ENCODE measurements around the gene IGFL1. TPM values are rescaled to one million over a fixed set of nuclear protein-coding genes. Genes with fewer than 3 reads are reported as not detected.
"Not testable (repeated sequence)": the region's sequence is repeated elsewhere in the genome, so short reads cannot be mapped to it uniquely, and the experiment has no call there.

The IGFL1 gene
- total RNA-seq, 2 experiments from 2014 or later, result not detected

DNA sequence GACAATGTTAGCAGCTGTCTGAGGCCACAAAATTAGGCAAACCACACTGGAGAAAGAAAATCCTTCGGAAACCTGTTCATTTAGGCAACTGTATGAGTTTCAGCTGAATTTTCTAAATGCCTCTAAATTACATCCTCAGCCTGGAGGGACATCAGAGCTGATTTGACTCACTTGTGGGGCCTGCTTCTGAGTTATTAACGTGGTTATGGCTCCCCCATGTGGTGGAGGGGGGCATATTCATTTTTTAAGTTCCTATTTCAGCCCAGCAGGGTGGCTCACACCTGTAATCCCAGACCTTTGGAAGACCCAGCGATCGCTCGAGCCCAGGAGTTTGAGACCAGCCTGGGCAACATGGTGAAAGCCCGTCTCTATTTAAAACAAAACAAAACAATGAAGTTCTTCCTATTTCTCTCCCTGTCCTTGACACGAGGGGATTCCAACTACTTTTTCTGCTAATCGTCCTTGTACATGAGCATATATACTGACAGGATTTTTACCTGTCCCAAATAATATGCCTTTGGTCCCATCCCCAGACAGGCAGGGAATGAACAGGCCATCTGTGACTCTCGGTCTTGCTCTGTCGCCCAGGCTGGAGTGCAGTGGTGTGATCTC is 35.8 kb downstream of the IGFL1 start:
- H3K27ac Mint-ChIP-seq, result no peak overlapping the region
- H3K9me3 Mint-ChIP-seq, result no peaks in the 10 kb centered on the region
- H3K36me3 Mint-ChIP-seq (ENCODE audit: low read depth), result no peaks in the 10 kb centered on the region
- H3K27me3 Mint-ChIP-seq (ENCODE audit: low read depth), result peaks cover 27% of the 10 kb centered on the region
- peak; percentile 86 for DNase-seq
- H3K4me1 Mint-ChIP-seq (ENCODE audit: low read depth), result peaks cover 14% of the 10 kb centered on the region
- CTCF ChIA-PET, result interaction anchor here (0.5 to 3.8 kb wide), 19 partner anchors 11 to 1248 kb away, joined by 3 to 43 read pairs (median 5); no protein-coding TSS in a partner anchor
- intact Hi-C loops (cut with micrococcal nuclease), result loop anchor here (1.0 to 10.0 kb wide), 4 partner anchors 76 to 451 kb away; partner anchors contain the start of gene RSPH6A
- no peak overlapping the region for H3K4me3 Mint-ChIP-seq

DNA sequence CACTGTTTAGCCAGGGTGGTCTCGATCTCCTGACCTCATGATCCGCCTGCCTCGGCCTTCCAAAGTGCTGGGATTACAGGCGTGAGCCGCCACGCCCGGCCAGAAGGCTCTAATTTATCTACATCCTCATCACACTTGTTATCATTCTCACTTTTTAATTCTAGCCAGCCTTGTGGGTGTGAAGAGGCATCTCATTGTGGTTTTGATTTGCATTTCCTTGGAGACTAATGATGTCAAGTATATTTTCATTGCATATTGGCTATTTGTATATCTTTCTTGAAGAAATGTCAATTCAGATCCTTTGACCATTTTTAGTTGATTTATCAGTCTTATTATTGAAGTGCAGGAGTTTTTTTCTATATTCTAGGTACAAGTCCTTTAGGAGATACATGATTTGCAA is 39.6 kb downstream of the IGFL1 start:
- Mint-ChIP-seq H3K36me3 (ENCODE audit: low read depth) (no peaks in the 10 kb centered on the region), H3K9me3 (no peaks in the 10 kb centered on the region), H3K4me1 (ENCODE audit: low read depth) (peaks cover 8% of the 10 kb centered on the region), H3K27me3 (ENCODE audit: low read depth) (peaks cover 36% of the 10 kb centered on the region), H3K27ac (no peak overlapping the region), H3K4me3 (no peak overlapping the region)
- intact Hi-C loops (cut with micrococcal nuclease), result loop anchor here (10.0 kb wide), 1 partner anchor 454 kb away; the partner anchor contains the start of gene RSPH6A
- CTCF ChIA-PET, result interaction anchor here (0.7 to 3.0 kb wide), 4 partner anchors 11 to 191 kb away, joined by 5 to 13 read pairs (median 9); no protein-coding TSS in a partner anchor
- no peak for DNase-seq

DNA sequence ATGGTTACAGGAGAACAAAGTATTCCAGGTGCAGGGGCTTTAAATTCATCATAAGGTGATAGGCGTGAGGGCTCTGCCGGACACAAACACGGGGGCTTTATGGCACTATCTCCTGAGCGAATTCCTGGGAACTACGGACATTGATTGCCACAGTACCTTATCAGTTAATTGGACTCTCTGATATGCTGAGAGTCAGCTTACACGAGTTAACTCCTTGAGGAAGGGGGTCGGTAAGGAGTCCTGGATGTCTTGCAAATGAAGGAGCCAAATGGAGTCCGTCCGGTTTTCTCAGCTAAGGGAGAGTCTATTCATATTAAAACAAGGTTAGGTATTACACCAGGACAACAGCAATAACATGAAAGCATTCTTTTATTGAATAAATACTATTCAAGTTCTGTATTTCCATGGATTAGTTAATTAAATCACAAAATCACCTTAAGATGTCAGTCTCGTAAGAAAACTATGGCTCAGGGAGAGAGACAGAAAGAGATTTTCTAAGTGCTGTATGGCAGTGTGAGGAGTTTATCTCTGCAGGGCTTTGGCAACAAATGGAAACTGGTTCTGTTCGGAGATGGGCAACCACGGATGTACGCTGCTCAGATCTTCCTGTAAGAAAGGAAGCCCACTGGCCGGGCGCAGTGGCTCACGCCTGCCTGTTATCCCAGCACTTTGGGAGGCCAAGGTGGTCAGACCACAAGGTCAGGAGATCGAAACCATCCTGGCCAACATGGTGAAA is 41.1 kb downstream of the IGFL1 start:
- intact Hi-C loops (cut with micrococcal nuclease), result no loop called here
- Mint-ChIP-seq H3K4me1 (ENCODE audit: low read depth) (peaks cover 8% of the 10 kb centered on the region), H3K4me3 (no peak overlapping the region), H3K27ac (no peak overlapping the region), H3K27me3 (ENCODE audit: low read depth) (peaks cover 36% of the 10 kb centered on the region), H3K36me3 (ENCODE audit: low read depth) (no peaks in the 10 kb centered on the region), H3K9me3 (no peaks in the 10 kb centered on the region)
- no peak for DNase-seq
- CTCF ChIA-PET, result interaction anchor here (1.8 kb wide), 1 partner anchor 10 kb away, joined by 6 read pairs; no protein-coding TSS in a partner anchor

DNA sequence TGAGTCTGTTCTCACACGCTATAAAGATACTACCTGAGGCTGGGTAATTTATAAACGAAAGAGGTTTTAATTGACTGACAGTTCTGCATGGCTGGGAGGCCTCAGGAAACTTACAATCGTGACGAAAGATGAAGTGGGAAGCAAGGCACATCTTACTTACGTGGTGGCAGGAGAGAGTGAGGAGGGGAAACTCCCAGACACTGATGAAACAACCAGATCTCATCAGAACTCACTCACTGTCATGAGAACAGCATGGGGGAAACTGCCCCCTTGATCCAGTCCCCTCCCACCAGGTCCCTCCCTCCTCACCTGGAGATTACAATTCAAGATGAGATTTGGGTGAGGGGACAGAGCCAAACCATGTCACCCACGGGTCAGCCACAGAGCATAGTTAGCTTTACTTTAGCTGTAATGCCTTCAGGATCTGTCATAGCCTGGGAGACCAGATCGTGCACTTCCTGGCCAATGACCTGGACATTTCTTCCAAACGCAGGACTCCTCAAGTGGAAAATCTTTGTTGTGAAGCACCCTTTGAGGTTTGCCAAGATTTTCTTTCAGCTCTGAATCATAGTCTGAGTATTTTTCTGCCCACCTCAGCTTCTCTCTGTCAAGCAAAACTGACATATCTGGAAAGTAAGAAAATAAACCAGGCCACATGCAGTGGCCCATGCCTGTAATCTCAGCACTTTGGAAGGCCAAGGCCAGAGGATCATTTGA is 42.1 kb downstream of the IGFL1 start:
- CTCF ChIA-PET, result interaction anchor here (0.7 to 1.2 kb wide), 2 partner anchors 39 to 234 kb away, joined by 3 to 4 read pairs; no protein-coding TSS in a partner anchor
- no peak overlapping the region for H3K27ac Mint-ChIP-seq
- no peaks in the 10 kb centered on the region for H3K9me3 Mint-ChIP-seq
- no peak overlapping the region for H3K4me3 Mint-ChIP-seq
- no peaks in the 10 kb centered on the region for H3K36me3 Mint-ChIP-seq (ENCODE audit: low read depth)
- peaks cover 31% of the 10 kb centered on the region for H3K27me3 Mint-ChIP-seq (ENCODE audit: low read depth)
- peak; percentile 34 for DNase-seq
- intact Hi-C loops (cut with micrococcal nuclease), result no loop called here
- peaks cover 8% of the 10 kb centered on the region for H3K4me1 Mint-ChIP-seq (ENCODE audit: low read depth)

DNA sequence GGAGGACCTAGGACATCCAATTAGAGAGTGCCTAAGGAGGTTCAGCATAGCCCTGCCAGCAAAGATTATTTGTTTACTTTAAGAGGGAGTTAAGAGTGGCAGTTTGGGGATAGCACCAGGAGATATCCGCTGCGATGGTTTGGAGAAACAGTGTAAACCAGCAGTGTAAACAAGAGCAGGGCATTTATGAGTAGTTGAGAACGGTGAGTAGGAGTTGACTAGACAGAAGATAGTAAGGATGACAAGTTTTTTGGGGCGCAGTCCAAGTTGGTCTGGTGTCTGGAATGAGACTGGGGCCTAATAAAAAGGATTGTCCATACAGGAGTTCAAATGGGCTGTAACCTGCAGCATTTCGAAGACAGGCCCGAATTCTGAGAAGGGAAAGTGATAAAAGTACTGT is 44.4 kb downstream of the IGFL1 start:
- H3K27me3 Mint-ChIP-seq (ENCODE audit: low read depth), result peaks cover 36% of the 10 kb centered on the region
- H3K4me1 Mint-ChIP-seq (ENCODE audit: low read depth); H3K4me3 Mint-ChIP-seq; intact Hi-C loops (cut with micrococcal nuclease); H3K27ac Mint-ChIP-seq; H3K36me3 Mint-ChIP-seq (ENCODE audit: low read depth); CTCF ChIA-PET; H3K9me3 Mint-ChIP-seq; DNase-seq: not testable (repeated sequence)

DNA sequence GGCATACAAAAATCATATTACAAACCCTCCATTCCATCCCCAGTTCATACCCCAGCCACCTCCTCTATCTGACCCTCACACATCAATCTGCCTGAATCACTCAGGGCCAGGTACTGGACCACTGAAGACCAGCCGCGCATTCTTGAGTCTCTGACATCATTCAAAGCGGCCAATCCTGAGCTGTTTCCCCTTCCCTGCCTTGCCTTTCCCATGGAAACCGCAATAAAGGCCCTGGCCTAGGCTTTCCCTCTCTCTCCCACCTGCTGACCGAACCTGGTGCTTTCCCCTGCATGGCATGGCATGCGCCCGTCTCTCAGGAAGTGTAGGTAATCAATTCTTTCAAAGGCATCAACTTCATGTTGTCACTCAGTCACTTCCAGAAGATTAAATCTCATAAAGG is 49.6 kb downstream of the IGFL1 start:
- H3K9me3 Mint-ChIP-seq, result no peaks in the 10 kb centered on the region
- no peak for DNase-seq
- no peak overlapping the region for H3K27ac Mint-ChIP-seq
- H3K27me3 Mint-ChIP-seq (ENCODE audit: low read depth), result peaks cover 14% of the 10 kb centered on the region
- CTCF ChIA-PET, result interaction anchor here (1.1 to 2.4 kb wide), 3 partner anchors 9 to 251 kb away, joined by 3 to 6 read pairs (median 5); partner anchors contain the start of gene PPP5C
- H3K36me3 Mint-ChIP-seq (ENCODE audit: low read depth), result no peaks in the 10 kb centered on the region
- no peak overlapping the region for H3K4me3 Mint-ChIP-seq
- intact Hi-C loops (cut with micrococcal nuclease), result no loop called here
- no peaks in the 10 kb centered on the region for H3K4me1 Mint-ChIP-seq (ENCODE audit: low read depth)

Other genes with a start within 250 kb of the IGFL1 start
- gene CCDC61, start 234.3 kb upstream of the IGFL1 start, total RNA-seq, result 10 to 100 TPM; 26.4 to 29.3 TPM
- not detected for gene PGLYRP1, start 206.7 kb upstream of the IGFL1 start, total RNA-seq
- gene IGFL4, start 188.7 kb upstream of the IGFL1 start, total RNA-seq, result not detected
- gene IGFL3, start 105.1 kb upstream of the IGFL1 start, total RNA-seq, result not detected
- not detected for gene IGFL2, start 81.5 kb upstream of the IGFL1 start, total RNA-seq
- not detected for gene HIF3A, start 67.3 kb downstream of the IGFL1 start, total RNA-seq
- 10 to 100 TPM; 87.4 to 89.2 TPM for gene PPP5C, start 117.3 kb downstream of the IGFL1 start, total RNA-seq
- not detected for gene CCDC8, start 183.8 kb downstream of the IGFL1 start, total RNA-seq
- gene PNMA8C, start 199.2 kb downstream of the IGFL1 start, total RNA-seq, result not detected
- gene PNMA8A, start 241.8 kb downstream of the IGFL1 start, total RNA-seq, result 1 to 10 TPM; 1.1 to 1.5 TPM